ENCODE measurements around the gene ATP6V1E1.

DNA sequence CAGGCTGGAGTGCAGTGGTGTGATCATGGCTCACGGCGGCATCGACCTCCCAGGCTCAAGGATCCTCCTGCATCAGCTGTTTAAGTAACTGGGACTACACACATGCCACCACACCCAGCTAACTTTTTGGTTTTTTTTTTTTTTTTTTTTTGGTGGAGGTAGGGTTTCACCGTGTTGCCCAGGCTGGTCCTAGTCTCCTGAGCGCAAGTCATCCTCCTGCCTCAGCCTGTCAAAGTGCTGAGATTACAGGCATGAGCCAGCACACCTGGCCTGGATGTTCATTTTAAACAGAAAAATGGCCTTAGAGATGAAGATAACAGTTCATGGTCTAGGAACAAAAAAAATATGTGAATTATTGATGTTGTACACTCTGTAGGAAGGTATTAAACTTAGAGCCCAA, 78.9 kb downstream of the ATP6V1E1 start:
- TF ChIP-seq, protein P1, sequence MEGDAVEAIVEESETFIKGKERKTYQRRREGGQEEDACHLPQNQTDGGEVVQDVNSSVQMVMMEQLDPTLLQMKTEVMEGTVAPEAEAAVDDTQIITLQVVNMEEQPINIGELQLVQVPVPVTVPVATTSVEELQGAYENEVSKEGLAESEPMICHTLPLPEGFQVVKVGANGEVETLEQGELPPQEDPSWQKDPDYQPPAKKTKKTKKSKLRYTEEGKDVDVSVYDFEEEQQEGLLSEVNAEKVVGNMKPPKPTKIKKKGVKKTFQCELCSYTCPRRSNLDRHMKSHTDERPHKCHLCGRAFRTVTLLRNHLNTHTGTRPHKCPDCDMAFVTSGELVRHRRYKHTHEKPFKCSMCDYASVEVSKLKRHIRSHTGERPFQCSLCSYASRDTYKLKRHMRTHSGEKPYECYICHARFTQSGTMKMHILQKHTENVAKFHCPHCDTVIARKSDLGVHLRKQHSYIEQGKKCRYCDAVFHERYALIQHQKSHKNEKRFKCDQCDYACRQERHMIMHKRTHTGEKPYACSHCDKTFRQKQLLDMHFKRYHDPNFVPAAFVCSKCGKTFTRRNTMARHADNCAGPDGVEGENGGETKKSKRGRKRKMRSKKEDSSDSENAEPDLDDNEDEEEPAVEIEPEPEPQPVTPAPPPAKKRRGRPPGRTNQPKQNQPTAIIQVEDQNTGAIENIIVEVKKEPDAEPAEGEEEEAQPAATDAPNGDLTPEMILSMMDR (conservative IDR thresholded peaks at IDR 0.05 in 1 of 2, IDR thresholded peaks at IDR 0.05 in 1 of 2; ENCODE audit: low read depth in 1 of 2, low read length in 2 of 2) = no peak
- no peak for TF ChIP-seq EZH2 (IDR thresholded peaks at IDR 0.05; ENCODE audit: low read length, missing control alignments)

Measured in fibroblast of lung (primary cell).